ENCODE measurements around the gene CCDC28B.
"Not testable (repeated sequence)": the region's sequence is repeated elsewhere in the genome, so short reads cannot be mapped to it uniquely, and the experiment has no call there.

CCDC28B gene

DNA sequence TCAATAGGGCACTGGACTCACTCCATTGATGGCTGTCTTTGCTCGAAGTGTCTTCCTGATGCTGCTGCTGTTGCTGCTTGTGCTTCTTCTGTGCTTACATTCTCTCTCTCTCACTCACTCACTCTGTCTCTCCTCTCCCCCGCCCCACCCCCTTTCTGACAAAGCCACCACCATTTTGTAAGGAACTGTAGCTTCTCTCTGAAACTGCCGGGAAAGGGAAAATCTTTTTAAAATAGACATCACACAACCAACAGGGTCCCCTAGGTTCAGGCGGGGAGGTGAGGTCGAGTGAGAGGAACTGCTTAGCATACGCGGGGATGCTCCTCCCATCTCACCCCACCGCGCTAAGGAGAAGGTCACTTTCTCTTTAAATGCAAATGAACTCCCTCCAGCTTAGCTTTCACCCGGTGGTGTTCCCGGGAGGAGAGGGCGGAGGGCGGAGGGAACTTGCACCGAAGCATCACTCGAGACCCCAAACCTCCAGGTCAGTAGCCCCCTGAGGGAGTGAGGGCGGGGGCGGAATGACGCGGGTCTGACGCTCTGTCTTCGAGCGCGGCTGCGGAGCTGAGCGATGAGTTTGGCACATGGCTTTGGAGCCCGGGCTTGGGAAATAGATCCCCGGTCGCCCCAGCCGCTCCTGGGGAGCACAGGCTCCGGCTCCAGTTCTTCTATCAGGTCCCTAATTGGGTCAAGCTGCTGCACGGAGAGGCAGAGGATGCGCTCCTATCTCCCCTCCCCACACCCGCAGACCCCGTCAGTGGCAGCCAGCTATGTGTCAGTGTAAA, at the start of gene CCDC28B:
CCDC28B (plus strand) TSS at position 370 of the 785 bp plus-strand sequence. CDS start 1,341 bp downstream, outside the sequence.
- DNase-seq: peak; percentile 42

DNA sequence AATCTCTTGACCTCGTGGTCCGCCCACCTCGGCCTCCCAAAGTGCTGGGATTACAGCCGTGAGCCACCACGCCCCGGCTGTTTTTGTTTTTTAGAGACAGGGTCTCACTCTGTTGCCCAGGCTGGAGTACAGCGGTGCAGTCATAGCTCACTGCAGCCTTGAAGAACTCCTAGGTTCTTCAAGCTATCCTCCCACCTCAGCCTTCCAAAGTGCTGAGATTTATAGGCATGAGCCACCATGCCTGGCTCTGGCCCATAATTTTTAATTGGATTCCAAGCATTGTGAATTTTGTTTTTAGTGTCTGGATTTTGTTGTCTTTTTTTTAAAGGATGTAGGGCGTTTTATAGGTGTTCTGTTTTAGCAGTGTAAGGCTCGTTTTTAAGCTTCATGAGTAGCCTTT, 49.5 kb upstream of the CCDC28B start:
- DNase-seq: no peak

DNA sequence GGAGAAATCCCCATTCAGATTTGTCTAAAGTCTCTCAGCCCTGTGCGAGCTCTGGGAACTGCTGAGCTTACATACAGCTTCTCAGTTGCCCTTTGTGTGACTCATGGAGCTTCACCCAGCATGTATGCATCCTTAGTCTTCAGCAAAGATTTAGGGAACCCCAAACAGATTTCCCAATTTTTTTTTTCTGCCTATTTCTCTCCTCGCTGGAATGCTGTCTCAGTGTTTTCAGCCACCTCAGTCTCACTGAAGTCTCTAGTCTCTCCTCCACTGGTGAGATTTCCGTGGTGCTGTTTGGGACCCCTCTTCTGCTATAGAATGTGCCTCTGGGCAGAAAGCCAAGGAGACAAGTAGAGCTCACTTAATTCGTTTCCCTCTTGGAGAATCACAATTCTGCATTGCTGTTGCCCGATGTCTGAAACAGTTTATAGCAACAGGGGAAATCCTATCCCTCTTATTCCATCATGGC, 49.0 kb upstream of the CCDC28B start:
- no peak for DNase-seq

DNA sequence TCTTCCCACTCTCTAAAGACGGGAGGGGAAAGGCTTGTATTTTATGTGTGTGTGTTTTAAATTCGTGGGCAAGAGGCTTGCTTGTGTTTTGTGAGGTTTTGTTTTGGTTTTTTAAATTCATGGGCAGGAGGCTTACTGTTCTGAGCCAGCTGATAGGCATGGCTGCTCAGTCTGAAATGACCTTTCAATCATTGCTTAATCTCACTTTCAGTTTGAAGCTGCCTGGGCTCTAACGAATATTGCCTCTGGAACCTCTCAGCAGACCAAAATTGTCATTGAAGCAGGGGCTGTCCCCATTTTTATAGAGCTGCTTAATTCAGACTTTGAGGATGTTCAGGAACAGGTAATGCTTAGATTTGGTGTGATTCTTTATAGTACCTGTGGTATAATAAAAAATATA, 41.2 kb upstream of the CCDC28B start:
- no peak for DNase-seq

DNA sequence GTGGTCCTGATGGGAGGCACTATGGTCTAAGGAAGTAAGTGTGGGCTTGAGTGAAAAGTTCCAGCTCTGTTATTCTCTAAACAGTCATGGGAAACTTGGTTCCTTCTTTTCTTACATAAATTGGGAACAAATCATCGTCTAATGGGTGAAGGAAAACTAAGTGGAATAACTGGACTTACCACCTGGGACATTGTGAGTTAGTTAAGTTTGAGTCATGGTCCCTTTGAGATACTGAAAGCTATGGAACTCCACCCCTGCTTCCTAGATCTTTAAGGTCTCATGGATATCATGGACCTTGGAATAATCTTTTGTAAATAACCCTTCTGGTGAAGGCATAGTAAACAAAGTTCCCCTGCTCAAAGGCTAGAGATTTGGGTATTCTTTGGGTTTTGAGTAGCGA, 37.0 kb upstream of the CCDC28B start:
- no peak for DNase-seq

DNA sequence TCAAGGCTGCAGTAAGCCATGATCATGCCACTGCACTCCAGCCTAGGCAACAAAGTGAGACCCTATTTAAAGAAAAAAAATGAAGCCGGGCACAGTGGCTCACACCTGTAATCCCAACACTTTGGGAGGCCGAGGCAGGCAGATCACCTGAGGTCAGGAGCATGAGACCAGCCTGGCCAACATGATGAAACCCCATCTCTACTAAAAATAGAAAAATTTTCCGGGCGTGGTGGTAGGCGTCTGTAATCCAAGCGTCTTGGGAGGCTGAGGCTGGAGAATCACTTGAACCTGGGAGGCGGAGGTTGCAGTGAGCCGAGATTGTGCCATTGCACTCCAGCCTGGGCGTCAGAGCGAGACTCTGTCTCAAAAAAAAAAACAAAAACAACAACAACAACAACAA, 34.8 kb upstream of the CCDC28B start:
- DNase-seq: not testable (repeated sequence)

DNA sequence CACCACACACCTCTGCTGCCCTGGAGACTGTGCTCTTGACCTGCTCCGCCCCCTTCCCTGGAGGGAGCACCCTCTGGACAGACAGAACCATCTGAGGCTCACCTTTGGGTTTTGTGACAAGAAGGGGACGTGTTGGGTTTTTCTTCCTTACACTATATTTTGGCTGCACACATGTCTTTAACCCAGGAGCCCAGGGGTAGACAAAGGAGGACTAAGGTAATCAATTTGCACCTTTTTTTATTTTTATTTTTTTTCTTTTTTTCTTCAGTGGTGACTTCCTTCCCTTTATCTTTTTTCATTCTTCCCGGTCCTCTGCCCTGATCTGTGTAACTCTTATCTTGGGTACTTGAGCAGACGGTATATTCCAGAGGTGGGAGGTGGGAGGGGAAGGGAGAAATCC, 29.4 kb upstream of the CCDC28B start:
- no peak for DNase-seq

DNA sequence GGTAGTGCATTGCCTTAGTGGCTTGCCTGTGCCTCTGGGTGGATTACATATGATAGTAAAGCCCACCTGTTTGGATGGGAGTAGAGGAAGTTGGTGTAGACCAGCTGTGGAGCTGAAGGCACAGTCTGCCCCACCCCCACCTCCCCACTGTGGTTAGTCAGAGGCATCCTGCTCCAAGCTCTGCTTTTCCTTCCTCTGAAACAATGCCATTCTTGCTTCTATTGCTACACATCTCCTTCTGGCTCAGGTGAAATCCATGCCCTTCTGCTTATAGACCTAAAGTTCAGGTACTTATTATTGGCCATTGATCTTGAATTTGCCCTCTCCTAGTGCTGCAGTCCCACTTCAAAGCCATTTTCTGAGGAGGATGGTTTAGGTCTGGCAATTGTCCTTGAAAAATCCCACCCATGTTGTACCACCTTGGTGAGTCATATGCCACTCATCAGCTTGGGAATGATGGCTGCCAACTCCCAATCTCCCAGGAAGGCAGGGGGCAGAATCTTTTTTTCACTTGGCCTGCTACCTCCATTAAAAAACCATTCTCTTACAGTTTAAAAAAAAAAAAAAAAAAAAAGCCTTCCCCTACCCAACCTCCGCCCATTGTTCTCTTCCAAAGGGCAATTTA, 27.7 kb upstream of the CCDC28B start:
- no peak for DNase-seq

DNA sequence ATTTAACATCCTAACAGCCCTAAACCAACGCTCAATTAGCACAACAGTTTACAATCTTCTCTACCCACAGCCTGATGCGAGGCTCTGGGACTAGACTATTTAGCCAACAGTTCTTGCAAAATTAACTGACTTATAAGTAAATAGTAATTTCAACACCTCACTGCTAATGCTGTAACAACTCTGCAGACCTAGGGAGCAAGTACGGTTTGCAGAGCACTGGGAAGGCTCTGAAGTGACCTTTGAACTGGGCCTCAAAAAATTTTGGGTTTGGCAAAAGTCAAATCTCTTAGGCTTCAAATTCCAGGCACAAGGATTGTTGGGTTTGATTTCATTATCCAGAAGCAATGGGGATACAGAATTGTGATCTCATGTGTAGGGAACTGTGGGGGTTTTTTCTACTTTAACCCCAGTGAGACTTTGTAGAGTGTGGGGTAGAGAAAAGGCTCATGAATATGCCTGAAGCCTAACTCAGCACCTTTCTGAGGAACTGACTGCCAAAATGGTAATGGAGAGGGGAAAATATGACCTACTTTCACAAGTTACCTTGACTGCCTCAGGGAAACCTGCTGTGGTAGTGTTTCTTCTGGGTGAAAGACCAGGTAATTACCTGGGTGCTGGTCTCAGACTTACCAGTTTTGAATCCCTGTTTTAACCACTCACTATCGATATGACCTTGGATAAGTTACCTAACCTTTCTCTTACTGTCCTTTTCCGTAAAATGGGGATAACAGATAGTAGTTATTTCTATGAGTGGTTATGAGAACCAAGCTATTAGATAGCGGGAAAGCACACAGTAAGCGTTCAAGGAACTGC, 21.8 kb upstream of the CCDC28B start:
- DNase-seq: no peak

DNA sequence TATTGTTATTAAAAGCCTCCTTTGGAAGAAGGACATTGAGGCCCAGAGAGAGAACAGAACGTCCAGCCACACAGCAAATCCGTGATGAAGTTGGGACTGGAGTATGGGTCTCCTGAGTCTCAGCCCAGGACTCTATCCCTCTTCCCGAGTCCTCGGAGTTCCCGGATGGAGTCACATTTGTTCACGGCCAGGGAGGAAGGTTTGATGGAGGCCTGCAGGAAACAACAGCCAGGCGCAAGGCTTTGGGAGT, 21.3 kb upstream of the CCDC28B start:
- DNase-seq: no peak

DNA sequence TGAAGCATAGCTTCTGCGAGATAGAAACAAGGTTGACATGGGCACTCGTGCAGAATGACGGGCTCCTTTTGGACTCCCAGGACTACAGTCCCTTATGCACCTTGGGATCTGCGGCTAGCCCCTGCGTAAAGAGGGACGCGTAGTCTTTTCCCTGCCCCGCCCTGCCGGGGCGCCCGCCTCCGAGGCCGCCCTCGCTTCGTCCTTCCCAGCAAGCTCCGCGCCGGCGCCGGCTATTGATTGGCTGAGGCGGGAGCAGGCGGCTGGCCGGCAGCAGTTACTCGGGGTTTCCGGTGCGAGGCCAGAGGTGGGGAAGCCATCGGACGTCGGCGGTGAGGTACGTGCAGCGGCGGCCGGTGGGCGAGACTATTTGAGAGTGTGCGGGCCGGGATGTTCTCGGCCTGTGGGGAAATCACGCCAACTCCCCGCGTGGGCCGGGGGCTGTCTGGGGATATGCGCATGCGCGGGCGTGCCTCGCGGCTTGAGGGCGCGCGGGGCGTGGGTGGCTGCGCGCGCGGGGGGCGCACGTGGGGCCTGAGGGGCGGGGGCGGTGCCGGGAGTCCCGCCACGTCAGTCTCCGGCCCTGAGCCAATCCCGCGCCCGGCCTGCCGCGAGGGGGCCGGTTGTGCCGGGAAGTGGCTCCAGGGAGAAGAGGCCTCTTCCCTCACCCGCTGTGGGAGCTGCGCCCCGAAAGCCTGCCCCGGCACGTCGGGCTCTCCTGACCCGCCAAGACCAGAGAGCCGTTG, 20.8 kb upstream of the CCDC28B start, which contains the start of gene TXLNA:
TXLNA (plus strand) TSS at position 233 of the 743 bp plus-strand sequence. CDS start 671 bp downstream, outside the sequence.
- DNase-seq: peak; percentile 66

DNA sequence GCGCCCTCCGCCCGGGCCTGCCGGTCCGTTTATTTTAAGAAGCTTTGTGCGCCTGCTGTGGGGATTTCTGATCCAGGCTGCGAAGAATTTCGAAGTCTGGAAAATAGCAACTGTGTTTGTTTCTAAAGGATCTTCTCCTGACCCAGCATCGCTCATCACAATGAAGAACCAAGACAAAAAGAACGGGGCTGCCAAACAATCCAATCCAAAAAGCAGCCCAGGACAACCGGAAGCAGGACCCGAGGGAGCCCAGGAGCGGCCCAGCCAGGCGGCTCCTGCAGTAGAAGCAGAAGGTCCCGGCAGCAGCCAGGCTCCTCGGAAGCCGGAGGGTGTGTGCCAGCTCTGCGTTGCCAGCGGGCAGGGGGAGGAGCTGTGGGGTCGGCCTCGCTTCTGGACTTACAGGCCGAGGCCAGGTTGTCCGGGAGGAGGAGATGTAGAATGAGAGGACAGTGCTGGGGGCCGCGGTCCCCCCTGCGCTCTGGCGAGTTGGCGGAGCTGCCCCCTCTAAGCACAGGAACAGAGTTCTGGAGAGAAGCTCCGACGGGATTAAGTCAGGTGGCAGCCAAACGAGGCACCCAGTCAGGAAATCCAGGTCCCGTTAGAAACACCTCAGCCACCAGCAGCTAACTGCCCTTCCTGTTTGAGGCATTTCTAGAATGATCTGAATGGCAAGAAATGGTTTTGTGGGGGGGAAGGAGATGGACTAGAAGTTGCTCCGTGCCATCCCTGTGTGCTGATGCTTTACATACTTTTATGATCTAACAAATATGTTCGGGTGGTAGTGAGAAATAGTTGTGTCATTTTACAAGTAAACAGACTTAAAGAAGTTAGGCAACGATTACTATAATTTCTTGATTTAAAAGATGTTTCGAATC, 20.0 kb upstream of the CCDC28B start:
- DNase-seq: no peak

DNA sequence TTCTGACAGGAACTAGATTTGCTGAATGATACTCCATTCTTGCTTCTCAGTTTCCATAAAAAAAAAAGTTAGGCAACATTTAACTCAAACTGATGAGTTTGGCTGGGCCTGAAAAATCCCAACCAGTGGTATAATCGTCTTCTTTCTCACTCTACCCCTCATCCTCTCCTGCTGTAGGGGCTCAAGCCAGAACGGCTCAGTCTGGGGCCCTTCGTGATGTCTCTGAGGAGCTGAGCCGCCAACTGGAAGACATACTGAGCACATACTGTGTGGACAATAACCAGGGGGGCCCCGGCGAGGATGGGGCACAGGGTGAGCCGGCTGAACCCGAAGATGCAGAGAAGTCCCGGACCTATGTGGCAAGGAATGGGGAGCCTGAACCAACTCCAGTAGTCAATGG, 19.3 kb upstream of the CCDC28B start:
- DNase-seq: no peak

DNA sequence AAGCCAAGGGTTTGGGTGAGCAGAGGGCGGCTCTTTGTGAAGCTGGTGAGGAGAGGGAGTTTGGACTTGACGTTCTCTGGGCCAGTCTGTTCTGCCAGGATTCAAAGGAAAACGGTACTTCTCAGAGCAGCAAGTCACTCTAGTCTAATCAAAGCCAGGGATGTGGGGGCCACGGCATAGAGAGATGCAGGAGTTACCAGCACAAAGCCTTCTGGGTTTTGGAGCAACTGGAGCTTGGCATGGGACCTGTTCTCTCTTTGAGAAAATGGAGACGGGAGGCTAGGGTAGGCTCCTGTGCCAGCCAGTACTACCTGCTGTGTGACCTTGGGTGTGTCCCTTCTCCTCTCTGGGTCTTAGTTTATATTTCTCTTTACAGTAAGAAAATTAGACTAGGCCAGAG, 18.8 kb upstream of the CCDC28B start:
- no peak for DNase-seq

DNA sequence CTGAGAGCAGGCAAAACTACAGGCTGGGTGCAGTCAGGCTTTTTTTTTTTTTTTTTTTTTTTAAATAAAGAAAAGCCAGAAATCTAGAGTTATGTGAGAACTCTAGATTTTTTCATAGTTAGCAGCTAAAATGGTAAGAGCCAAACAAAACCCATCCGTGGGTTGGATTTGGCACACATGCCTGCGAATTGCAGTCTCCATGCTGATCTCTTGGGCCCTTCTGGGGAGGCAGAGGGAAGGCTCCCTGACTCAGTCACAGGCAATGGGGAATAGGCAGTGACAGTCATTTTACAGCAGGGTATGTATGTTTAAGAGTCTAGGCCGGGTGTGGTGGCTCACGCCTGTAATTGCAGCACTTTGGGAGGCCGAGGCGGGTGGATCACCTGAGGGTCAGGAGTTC, 18.3 kb upstream of the CCDC28B start:
- DNase-seq: no peak

DNA sequence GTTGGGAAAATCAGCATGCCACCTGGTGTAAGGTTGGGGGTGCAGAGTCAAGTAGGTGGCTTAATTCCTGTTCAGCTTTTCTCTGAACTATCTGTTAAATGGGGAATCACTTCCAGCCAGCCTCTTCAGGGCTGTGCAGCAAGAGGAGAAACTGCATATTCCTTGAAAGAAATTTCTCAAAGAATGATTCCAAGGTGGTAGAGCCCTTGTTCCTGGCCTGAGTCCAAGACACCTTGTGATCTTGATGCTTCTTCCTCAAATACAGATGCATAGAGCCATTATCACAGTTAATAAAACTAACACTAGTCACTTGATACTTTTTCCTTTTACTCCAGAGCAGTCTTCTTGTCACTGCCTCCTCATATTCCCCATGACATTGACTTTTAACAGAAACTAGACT, 15.7 kb upstream of the CCDC28B start:
- no peak for DNase-seq

DNA sequence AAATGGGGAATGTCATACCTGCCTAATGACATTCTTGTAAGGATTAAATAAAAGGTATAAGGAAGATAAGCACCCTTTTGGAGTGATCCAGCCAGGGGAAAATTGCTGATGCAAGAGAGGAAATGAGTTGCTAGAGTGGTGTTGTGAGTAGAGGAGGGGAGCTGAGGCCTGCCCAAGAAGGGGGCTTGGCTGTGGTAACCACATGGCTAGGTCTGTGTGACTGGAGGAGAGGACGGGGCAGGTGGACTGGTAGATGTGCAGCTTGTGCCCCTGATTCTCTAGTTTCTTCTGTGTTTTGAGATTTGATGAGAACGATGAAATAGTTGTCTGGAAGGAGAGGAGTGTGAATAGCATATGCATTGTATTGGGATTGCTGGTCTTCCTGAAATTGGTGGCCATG, 14.3 kb upstream of the CCDC28B start:
- DNase-seq: no peak

DNA sequence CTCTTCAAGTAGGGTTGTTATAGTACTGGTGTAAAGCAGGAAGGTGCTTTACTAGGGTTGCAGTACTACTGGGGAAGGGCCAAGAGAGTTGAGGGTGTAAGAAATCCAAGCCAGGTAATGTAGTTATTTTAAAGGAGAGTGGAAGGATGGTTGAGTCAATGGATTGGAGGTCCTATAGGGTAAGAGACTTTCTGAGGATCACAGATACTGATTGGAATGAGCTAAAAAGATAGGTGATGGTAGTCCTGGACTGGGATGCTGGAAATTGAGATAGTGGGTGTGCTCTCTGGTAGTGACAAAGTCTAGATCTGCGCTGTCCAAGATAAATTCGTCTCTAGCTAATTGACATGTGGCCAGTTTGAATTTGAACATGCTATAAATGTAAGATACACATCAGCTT, 13.9 kb upstream of the CCDC28B start:
- DNase-seq: no peak

DNA sequence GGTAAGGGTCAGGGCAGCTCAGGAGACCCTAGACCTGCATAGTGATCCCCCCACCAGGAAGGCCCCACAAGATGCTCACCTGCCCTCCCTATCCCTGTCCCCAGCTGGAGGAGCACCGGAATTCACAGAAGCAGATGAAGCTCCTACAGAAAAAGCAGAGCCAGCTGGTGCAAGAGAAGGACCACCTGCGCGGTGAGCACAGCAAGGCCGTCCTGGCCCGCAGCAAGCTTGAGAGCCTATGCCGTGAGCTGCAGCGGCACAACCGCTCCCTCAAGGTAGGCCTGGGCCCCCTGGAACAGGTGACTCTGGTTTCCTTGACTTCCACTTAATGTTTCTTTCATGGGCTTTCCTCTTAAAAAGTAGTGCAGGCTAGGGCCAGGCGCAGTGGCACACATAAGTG, 12.5 kb upstream of the CCDC28B start:
- no peak for DNase-seq

DNA sequence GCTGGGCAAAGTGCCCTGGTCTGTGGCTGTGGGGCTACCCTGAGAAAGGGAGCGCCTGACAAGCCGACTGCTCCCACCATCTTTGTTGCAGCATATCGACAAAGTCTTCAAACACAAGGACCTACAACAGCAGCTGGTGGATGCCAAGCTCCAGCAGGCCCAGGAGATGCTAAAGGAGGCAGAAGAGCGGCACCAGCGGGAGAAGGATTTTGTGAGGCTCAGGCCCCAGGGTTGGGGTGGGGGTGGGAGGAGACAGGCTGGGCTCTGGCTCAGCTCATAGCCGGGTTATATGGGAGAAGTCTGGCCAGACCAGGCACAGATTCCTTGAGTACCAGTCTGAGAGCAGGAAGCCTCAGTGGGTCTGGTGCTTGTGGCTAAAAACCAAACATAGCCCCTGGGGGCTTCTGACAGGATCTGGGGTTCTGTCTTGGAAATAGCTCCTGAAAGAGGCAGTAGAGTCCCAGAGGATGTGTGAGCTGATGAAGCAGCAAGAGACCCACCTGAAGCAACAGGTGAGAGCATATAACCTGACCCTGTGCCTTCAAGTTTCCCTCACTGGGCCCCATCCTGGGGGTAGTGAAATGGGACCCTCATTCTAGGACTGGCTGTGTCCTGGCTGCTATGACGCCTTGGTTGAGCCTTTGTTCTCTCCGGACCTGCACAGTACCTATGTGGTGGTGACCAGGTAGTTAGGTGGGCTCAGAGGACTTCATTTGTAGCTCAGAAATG, 8.0 kb upstream of the CCDC28B start:
- no peak for DNase-seq

DNA sequence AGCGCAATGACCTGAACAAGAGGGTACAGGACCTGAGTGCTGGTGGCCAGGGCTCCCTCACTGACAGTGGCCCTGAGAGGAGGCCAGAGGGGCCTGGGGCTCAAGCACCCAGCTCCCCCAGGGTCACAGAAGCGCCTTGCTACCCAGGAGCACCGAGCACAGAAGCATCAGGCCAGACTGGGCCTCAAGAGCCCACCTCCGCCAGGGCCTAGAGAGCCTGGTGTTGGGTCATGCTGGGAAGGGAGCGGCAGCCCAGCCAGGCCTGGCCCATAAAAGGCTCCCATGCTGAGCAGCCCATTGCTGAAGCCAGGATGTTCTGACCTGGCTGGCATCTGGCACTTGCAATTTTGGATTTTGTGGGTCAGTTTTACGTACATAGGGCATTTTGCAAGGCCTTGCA, 5.4 kb upstream of the CCDC28B start:
- DNase-seq: no peak
